OCI-M1 (cell line): ENCODE data around the gene WNT5A.

ENCODE experiments used
- DNase-seq: peaks from one replicate; lab custom pipeline; 2025; lab: John Stamatoyannopoulos, UW

WNT5A gene

DNA sequence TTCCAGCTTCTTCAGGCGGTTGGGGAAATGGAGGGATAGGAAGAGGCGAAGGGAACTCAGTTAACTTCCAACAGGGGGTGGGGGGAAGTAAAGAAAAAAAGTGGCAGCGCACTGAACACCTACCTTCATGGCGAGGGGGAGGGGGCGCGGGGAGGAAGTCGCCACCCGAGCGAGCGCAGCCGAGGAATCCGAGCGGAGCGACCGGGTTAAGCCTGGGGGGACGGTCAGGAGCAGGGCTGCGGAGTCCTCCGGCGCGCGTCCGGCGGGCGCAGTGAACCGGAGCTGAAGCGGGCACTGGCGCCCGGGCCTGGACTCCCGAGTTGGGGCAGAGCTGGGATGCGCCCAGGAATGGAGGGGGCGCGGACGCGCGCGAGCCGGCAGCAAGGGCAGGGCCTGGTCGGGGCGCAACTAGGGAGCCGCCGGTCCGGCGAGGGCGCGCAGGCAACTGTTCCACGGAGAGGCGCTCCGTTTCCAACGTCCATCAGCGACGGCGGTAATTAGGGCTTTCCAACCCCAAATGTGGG, at the start of gene WNT5A:
Gene WNT5A (minus strand): TSS at position 450 of the 524 bp plus-strand sequence. CDS start 321 bp downstream, at position 129.
- no peak for DNase-seq

DNA sequence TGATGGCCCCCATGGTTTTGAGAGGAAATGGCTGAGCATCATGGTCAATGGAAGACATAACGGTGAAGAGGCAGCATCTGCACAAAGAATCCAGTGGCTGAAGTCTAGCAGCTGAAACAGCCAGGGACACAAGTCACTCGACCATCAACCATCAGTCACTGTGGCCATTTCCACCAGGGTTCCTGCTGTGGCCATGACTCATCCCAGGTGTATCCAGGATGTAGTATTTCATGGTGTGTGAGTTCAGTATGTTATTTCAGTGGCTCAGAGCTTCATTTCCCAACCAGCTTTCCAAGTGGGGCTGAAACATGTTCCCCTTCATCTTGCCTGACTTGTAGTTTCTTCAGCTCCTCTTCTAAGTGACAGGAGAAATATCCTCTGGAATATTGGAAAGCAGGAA, 47.8 kb upstream of the WNT5A start:
- no peak for DNase-seq

DNA sequence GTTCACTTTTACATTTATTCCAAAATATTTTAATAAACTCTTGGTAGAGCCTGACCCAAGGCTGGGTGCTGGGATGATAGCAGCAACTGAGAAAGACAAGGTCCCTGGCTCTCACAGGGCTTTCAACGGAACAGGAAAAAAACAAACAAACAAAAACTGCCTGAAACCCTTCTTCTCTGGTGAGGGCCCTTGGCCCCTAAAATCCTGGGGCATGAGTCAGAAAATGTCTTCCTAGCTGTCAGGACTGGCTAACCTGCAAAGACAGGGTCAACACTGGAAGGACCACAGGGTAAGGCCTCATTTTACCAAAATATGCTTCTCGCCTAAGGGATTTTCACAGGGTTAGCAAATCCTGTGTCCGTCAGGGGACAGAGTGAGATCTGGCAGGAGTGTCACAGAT, 45.7 kb upstream of the WNT5A start:
- no peak for DNase-seq

DNA sequence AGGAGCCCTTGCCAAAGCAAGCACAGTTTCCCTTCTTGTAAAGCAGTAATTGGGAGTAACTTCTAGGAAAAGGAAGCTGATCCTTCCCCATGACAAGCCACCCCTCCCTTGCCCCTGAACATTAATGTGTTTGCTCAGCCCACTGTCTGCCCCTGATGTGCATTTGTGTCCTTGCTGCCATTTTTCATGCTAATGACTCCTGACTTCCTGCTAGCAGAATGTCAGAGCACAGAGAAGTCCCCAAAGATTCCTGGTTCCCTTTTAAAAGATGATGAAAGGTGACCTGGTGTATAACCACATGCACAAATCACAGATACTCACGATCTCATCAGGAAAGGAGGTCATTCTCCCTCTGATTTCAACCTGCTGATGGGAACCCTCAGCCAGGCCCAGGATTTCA, 44.2 kb upstream of the WNT5A start:
- DNase-seq: no peak

DNA sequence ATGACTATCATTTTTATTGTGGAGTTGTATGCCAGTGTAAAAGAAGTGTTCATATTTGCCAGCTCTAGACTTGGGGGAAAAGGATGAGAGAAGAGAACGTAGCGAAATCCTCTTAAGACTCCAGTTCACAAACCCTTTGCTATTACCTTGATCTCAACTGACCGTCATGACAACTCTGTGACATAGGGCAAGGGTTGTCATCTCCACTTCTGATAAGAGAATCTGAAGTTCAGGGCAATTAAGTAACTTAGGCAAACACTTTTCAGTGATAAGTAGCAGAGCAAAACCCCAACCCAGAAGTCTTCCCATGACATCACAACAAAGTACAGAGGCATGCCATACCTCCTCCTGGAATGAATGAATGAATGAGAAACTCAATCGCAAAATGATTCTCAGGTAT, 40.3 kb upstream of the WNT5A start:
- no peak for DNase-seq

DNA sequence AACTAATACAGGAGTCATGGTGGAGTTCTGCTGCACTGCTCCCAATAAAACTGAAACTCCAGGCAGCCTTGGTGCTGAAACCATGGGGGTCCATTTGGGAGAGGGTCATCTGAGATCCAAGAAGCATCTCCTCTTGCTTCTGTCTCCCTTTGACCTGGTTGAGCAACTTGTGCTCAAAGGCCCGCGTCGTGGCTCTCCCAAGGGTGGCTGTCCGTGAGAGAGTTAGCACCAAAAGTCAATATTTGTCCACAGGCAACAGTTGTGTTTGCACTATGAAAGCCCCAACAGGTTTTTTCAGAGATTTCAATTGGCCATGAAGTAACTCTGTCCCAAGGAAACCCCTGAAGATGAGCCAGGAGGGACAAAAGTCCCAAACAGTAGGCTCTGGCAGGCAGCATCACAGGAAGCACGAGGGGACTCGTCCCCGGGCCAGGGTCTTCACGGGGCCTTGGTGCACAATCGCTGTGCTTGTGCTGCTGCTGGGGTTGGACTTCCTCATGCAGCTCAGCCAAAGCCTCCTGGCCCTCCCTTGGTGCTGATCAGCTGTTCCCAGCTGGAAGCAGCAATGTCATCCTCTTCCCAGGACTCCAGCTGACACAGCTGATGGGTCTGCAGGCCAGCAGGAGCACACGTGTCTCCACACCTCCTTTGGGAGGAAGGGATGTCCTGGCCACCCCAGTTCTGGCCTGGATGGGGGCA, 39.4 kb upstream of the WNT5A start:
- DNase-seq: no peak

DNA sequence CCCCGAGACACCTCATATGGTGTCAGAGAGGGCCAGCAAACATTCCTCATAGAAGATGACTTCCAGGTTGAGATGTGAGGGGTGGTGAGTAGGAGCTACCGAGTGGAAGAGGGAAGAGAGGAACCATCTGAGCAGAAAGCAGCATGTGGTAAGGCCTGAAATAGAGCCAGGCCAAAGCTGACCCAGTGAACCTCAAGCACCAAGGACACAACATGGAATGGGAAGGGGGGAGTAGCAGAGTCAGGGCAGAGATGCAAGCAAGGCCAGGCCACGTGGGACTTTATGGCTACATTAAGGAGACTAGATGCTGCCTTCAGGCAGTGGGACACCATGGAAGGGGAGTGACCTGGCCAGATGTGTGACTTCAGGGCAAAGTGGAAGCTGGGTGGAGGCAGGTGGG, 38.3 kb upstream of the WNT5A start:
- DNase-seq: no peak

DNA sequence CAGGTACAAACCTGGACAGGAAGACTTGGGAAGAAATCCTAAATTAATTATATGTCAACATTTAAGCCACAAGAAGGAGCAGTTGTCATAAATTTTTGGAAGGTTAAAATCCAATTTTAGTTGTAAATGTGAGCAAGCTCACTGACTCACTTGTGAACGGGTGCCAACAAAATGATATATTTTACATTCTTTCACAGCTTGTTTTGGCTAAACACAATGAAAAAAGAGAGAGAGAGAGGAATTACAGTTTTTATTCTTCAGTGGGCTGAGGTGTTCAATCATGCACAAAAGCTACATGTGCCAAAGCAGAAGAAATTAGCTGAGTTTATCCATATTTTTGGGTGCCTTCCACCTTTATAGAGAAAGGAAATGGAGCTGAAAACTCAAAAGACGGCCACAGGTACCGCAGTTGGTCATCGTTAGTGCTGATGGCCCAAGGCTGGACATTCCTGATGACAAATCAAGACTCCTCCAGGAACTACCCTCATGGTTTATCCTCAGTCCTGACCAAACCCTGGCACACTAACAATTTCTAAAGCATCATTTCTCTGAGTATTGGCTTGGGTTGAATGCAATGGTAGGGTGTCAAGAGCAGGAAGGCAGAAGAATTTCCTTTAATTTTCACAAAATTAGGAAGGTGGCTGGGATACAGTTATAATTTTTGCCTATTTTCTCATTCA, 37.6 kb upstream of the WNT5A start:
- DNase-seq: no peak

DNA sequence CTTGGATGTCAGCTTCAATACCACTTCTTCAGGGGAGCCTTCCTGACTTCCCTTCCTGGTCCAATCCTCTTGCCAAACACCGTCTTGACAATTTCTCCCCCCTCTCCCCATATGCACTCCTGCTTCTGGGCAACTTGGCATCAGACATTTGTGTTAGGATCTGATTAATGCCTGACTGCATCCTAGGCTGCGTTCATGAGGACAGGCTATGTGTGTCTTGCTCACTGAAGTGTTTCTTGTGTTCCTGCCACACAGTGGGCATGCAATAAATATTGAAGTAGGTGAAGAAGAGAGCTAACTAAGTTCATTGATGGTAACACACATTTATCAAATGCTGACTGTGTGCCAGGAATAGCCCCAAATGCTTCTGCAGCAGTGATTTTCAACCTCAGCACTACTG, 36.4 kb upstream of the WNT5A start:
- no peak for DNase-seq

DNA sequence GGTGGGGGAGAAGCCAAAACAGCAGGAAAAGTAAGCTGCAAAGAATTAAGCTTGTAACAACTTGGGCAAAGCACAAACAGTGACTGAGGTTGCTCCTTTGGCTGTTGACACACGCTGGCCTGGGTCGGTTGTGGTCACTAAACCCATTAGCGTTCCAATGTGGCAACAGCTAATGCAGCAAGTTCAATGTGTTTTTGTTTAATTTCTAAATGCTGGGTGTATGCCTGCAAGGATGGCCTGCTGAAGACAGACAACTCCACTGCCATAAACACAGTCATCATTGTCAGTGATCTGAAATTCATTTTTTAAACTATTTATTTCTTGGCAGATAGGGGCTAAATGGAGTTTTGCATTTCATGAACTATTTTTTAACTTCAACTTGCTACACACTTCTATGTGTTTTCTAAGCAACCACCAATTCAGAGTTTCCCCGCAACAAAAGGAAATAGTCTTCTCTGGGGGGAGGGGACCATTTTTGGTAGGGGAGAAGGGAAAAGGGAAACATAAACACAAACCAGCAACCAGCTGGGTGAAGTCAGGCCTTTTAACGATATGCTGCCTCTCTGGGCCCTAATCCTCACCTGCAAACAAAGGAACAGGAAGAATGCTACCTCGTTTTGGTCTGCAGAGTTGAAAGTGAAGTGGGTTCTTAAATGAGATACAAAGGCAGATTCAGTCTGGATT, 34.8 kb upstream of the WNT5A start:
- no peak for DNase-seq

DNA sequence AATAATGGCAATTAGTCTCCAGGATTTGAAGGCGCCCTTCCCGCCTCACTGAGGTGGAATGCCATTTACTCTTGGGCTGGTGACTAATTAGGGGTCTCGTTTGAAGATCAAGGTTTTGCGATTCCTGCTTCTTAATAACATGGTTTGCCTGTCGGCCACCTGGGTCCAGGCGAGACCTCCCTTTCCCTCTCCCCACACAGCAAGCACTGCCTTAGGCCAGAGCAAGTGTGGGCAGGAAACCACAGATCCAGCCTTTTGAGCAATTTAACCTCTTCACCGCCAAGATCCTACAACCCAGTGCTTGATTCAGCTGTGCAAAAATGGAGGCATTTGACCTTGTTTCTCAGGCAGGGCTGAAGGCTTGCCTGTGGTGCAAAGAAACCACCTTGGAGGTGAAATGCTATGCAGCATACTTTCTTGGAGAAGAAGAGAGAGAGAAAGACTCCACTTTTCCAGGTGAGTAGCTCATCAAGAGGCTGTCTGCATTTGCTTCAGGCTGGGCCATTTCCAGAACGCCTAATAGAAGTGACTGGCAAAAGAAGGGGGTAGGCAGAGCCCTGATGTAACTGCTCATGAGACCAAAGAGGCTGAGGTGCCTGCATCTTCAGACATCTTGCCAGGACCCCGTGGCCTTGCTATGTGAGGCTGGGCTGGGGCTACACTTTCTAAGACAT, 34.1 kb upstream of the WNT5A start:
- no peak for DNase-seq

DNA sequence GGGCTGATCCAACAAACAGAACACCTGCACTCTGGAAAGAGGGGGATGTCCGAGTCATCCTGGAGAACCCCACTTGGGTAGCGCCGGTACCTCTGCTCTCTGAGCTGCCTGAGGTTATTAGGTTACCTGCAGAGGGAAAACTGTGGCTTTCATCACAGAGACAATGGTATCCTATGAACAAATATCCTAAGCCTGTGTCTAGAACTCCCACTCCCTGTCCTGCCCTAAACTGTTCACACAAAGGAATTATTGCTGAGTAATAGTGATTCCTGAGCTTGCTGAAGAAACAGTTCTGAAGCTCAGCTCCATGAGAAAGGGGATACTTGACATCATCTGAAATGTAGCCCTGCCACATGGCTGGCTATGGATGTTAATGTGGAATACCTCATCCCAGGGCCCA, 31.9 kb upstream of the WNT5A start:
- no peak for DNase-seq

DNA sequence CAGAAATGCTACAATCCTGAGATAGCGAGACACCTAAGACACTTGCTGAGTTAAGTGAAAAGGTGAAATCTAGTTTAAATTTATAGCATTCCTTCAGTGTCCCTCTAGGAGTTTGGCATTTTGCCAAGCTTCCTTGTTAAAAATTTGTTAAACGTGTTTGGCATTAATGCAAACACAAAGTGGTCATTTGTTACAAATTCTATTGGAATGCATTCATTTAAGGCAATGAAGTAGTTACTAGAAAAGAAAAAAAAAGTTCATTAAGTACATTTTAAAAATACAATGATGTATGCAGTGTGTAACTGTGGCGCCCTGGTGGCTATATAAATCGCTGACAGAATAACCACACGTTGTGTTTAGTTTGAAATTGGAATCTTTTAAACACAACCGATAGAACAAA, 31.3 kb upstream of the WNT5A start:
- no peak for DNase-seq

DNA sequence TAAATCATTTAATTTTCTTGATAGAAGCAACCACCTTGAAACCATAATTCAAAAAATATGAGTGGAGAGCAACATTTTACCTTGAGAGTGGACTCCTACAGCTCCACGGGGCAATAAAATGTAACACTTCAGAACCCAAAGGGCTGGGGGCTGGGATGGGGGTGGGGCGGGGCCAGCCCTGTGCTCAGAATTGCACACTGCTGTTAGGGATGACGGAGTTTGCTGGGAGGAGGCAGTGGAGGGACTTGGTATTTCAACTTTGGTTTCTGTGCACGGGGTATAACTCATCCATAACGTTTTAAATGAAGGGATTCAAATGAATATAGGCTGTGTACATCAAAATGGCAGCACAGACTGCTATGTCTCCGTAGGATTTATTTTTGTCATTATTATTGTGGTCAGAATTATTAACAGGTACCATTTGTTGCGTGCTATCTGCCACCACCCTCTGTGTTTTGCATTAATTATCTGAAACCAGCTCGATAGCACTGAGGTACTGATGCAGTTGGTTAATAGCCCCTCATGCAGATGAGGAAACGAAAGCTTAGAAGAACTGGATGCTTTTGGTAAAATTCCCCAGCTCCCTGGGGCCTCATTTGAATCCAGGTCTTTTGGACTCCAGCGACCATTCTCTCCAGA, 29.4 kb upstream of the WNT5A start:
- DNase-seq: no peak

DNA sequence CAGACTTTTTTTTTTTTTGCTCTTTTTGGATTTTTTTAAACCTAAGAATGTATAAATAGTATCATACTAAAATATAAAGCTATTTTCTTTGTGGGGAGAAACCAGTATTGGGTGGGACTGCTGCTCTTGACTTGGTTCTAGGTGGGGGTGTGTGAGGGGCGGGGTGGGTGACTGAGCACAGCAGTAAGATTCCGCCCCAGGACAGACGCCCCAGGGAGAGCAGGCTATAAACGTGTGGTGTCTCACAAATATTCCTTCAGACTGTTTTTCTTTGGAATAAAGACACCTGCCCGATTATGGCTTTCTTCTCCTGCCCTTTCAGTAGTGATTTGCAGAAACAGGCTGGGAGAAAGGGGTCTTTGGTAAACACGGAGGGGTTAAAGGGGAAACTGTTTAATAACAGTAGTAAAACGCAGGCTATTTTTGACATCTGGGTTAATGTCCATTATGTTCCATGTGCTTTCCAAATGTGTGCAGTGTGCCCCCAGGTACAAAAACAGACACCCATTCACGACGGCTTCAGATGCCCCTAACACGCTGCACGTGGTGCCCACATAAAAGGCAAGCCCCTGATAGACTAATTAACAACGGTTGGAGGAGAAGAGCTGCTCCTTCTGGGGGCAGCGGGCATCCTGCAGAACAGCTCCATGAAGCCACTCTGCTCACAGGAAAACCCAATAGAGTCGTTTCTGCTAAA, 28.6 kb upstream of the WNT5A start:
- DNase-seq: no peak

DNA sequence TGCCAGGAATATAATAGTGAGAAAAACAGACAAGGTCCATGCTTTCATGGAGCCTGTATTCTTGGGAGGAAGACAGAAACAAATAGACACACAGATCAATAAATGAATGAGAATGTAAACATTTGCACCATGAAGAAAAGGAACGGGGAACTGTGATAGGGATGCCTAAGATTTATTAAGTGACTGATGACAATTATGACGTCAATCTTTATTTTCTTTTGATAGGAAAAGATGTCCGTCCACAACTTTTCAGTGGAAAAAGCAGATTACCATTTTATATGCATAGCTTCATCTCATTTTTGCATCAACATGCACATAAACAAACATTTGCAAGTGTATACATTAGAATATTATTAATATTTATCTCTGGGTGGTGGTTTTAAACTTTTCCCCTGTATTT, 27.9 kb upstream of the WNT5A start:
- no peak for DNase-seq

DNA sequence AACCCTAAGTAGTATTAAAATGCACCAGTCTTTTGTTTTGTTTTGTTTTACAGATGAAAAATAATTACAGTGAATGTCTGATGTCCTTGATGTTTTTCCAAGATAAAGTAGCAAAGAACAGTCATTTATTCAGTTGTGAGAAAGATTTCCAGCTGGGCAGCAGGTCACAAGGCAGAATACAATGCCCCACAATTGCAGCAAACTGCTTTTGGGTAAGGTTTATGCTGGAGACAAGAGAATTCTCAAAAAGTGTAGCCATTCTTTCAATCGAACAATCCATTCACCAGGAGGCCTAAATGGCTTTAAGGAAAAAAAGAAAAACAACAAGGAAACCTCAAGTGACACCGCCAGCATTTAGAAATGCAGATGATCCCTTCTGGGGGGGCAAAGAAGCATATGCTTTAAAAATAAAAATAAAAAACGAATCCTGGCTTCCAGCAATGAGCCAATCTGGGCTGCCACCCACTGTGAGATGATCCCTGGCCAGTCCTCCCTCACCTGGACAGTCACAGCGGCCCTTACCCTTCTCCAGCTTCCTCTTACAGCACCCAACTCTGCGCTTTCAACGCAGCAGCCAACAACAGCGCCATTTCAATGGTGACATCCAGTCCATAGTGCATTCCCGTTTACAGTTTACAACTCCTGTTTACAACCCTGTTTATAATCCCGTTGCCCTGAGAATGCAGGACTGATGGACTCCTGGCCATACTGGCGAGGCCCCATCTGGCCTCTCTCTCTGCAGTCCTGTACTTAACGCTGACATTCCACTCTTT, 25.7 kb upstream of the WNT5A start:
- no peak for DNase-seq

DNA sequence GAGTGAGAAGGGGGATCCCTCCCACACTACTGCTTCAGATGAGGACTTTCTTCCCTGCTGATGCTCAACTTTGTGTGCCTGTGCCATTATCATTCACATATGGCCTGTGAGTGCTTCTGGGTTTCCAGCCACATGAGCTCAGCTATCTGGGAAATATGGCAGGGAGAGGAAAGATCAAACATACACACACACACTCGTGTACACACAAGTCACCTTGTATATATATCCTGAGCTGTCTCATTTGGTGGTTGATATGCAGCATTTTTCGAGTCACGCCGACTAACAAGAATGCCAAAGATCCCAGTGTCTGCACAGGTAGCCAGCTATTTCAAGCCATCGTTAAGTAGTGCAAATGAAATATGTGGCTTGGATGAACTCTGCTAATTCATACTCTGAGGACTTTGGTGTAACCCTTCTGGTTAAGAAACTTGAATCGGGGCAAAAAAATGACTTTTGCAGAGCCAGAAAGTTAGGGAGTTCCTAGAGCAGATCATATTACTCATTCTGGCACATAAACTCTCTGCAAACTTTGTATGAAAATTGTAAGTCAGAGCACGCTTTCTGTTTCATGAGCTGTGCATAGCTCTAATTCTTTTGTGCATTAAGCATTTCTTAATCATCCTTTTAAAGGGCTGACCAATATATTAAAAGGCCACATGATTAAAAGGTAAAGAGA, 24.9 kb upstream of the WNT5A start:
- no peak for DNase-seq

DNA sequence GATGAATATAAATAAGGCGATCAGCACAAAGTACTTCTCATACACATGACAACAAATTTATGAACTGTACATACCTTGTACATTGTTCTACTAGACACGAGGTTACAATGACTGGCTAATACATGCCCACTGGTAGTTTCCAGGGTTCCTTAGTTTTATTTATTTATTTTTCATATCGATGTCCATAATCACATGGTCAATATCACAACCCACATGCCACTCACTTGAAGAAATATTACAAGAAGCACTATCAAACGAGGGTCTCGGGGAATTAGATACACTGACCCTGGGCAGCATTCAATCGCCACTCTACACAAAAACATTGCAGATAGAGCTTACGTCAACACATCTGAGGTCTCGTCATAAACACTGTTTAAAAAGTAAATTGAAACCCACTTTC, 21.2 kb upstream of the WNT5A start:
- no peak for DNase-seq

DNA sequence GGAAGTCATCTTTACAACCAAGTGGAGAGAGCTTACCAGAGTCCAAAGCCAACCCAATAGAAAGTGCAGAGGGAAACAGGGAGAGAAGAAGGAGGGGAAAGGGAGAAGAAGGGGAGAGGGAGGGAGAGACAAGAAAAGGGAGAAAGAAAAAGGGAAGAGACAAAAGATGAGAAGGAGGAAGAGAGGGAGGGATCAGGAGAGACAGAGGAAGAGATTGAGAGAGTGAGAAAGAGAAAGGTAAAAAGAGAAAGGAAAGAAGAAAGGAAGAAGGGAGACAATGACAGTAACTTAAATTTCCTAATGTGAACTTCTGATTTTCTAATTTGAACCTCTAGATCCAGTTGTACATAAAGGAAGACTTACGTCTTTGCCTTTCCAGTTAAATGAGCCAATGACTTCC, 20.7 kb upstream of the WNT5A start:
- no peak for DNase-seq
